ENCODE data around the gene HDAC4.
A peak's percentile ranks its signal among the peaks of the same experiment; 100 is the strongest.
"Not testable (repeated sequence)": the region's sequence is repeated elsewhere in the genome, so short reads cannot be mapped to it uniquely, and the experiment has no call there.

HDAC4 gene

DNA sequence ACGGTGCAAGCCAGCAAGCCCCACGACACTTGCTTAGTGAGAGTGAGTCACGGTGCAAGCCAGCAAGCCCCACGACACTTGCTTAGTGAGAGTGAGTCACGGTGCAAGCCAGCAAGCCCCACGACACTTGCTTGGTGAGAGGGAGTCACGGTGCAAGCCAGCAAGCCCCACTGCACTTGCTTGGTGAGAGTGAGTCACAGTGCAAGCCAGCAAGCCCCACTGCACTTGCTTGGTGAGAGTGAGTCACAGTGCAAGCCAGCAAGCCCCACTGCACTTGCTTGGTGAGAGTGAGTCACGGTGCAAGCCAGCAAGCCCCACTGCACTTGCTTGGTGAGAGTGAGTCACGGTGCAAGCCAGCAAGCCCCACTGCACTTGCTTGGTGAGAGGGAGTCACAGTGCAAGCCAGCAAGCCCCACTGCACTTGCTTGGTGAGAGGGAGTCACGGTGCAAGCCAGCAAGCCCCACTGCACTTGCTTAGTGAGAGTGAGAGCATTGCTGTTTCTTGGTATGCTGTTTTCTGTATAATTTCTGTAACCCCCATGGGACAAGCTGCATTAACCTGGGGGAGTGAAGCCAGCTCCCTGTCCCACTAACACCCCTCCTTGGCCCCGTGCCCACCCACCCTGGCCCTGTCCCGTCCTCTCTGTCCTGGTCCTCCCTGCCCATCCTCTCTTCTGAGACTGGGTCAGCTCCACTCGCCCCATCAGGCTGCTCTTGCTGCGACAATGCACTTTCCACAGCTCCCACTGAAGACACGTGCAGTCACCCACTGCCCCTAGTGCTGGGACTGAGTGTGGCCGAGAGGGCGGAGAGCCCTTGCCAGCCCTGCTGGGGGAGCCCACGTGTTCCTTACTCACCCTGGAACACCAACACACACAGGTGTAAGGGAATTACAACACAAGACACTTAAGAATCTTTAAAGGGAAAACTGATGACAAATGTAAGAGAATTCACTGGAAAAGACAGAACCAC, 331.2 kb downstream of the HDAC4 start:
- not testable (repeated sequence) for DNase-seq

DNA sequence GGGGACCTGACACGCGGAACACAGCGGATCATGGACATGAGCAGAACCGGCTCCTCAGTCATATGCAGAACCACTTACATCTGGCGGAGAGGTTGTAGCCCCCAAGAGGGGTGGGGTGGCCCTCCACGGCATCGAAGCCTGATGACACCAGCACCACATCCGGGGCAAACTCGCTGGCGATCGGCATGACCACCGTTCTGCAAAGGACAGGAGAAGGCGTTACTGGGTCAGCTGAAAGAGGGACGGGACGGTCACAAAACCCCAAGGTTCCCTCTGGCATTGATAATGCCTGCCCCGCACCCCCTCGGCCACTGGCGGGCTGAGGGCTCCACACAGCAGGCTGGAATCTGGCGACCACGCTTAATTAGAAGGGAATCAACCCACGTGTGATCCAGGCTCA, 332.4 kb downstream of the HDAC4 start:
- no peak for DNase-seq

DNA sequence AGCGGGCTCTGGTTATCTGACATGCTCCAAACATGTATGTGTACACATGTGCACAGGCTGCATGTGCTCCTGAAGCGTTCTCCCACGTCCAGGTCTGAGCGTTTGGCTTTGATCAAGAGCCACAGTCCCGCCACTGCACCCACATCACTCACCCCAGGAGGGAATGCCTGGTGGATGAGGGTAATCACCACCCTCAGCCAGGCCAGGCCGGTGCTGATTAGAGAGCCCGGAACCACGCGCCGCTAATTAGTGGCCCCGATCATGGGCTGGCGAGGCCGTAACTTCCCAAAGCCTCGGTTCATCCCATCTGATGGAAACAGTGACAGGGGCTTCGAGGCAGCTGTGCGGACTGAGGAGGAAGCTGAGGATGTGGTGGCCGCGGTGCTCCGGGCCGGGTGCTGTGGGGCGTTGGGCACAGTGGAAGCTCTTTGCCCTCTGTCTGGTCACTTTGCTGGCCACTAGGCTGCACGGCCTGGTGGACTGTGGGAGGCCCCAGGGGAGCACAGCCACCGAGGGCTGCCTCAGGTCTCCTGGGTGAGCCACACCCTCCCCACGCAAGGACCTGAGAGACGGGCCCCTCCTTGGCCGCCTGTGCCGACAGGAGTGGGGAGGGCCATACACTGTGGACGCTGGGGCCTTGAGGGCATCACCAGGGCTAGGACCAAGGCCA, 333.5 kb downstream of the HDAC4 start:
- no peak for DNase-seq

DNA sequence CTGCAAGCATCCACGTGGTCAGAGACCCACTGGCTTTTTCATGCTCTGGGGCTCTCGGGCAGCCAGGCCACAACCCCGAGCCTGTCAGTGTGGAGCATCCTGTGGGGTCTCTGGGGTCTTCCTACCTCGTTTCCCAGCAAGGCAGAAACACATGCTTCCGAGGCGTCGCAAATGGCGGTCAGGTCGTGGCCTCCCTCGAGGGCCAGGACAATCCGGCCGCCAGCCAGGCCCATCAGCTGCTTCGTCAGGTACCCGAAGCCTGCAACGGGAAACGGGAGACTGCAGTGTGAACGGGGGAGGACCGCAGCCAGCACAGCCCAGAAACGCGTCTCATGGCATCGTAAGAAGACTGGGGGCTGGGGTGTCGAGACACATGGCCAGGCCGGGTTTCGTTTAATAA, 334.2 kb downstream of the HDAC4 start:
- no peak for DNase-seq

DNA sequence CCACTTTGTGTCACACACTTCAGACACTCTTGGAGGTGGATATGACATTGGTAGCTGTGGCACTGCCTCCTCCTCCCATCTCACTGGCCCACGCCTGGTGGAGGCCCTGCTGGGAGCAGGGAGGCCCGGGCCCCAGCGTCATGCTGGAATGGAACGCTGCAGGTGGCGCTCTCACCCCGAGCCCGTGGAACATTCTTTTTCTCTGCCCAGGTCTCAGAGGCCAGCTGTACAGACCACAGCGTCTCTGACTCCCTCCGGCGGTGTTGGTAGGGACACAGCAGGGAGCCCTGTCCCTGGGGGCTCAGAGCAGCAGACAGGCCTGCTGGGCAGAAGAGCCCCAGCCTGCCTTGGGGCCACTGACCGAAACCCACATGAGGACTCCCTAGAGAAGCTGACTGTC, 334.9 kb downstream of the HDAC4 start:
- no peak for DNase-seq

DNA sequence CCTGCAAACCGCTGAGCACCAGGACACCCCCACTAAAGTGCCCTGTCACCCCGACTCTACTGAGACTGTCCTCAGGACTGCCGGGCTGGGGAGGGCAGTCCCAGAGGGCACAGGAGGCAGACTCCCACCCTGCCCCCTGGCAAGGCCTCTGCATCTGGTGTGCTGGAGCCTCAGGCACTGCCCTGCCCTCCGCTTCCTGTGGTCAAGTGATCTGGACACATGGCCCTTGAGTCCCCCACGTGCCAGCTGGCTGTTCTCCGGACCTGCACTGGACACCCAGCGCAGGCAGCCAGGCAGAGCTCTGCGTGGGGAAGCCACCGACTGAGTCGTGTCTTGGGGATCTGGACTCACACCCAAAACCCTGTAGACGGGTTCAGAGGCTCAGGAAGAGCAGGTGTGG, 335.3 kb downstream of the HDAC4 start:
- DNase-seq: no peak

DNA sequence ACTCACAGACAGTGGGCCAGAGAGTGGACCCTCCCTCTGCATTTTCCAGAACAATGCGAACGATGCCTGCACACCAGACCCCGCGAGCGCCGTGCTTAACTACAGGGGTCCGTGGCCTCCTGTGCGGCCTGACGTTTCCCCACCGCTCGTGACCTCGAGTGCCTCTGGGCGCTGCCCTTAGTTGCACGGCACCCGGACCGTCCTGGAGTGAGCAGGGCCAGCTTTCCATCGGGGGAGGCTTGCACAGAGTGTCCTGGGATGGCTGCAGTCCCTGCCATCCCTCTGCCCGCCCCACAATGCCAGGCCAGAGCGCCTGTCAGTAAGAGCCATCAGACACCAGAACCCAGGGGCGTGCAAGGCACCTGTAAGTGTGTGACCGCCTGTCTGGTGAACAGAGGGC, 335.9 kb downstream of the HDAC4 start:
- DNase-seq: no peak

DNA sequence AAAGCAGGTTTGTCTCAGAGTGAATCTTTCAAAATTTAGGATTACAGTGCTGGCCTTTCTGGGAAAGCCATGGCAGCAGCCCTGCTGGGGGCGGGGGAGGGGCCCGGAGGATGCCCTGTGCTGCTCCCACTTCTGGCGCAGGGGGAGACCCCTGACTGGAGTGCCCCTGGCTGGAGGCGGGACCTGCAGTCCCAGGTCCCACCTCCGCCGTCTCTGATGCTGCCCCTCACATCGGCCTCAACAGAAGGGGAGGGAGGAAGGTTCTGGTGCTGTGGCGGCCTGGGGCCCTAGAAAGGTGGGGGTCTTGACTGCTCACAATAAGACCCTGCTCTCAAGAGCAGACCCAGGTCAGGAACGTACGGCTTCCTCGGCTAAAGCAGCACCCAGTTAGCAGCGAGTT, 336.6 kb downstream of the HDAC4 start:
- DNase-seq: no peak

DNA sequence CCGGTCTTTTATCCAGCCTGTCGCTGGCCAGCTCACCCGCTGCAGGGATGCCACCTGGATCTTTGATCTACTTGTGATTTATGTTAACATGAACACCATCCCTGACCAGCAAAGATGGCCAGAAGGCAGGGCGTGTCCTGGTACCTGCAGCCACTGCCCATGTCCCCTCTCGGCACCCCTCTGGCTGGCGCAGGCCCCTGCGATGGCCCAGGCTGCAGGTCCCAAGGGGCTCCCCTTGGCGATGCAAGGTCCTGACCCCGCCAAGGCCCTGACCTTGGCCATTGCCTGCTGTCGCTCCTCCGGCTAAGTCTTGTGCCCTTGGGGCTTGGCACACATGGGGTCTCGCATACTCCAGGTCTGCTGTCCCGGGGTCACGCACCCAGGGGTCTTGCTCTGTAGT, 338.1 kb downstream of the HDAC4 start:
- DNase-seq: no peak

DNA sequence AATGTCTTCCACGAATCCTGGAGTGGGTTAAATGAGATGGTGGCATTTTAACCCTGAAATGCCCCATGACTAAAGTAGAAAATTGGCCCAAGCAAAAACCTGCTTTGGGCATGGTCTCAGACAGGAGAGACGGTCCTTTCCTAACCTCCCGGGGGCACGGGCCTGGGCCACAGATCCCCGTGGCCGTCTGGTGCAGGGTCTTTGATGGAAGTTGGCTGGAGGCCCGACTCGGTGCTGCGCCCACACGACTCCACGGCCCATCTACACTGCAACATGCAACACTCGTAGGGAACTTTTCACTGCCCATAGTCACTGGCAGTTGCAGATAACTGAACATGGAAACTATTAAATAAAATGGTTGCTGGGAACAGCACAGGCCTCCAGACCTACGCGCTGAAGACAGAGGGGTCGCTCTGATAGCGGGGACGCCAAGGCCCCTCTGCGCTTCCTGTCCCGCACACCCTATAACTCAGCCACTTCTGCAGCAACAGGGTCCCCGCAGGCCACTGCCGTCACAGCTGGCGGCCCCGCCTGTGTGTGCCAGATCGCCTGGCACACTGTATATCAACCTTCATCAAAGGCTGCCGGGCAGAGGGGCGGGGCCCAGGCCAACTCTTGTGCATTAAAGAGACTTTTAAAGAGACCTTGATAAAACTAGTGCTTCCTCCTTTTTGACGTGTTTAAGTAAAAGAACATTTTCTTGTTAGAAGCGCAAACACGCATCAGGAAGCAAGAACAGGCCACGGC, 338.8 kb downstream of the HDAC4 start:
- DNase-seq: no peak

DNA sequence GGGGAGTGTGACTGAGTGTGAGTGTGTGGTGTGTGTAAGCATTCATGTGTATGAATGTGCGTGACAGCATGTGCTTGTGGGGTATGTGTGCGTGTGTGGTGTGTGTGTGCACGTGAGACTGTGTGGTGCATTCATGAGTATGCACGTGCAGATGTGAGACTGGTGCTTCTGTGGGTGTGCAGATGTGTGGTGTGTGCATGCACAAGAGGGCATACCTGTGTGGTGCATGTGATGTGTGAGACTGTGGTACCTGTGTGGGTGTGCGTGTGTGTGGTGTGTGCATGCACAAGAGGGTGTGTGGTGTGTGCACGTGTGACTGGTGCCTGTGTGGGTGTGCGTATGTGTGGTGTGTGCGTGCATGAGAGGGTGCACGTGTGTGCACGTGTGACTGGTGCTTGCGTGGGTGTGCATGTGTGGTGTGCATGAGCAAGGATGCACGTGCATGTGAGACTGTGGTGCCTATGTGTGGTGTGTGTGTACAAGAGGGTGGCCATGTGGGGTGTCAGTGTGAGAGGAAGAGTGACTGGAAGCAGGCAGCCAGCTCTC, 339.6 kb downstream of the HDAC4 start:
- no peak for DNase-seq

DNA sequence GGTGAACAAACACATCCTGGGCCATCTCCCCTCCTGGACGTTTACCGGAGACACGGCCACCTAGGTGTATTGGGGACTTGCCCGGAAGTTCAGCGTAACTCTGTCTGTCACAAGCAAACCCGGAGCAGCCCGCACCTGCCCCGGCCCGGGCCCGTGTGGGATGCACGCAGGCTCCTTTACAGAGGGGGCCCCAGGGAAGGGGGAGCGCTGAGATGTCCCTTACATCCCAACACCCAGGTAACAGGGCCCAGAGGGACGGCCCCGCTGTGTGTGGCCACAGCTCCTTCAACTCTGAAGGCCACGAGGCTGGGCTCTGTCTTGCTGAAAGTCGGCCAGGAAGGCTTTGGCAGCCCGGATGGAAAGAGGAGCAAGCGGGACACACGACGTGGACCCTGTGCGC, 340.1 kb downstream of the HDAC4 start:
- no peak for DNase-seq

DNA sequence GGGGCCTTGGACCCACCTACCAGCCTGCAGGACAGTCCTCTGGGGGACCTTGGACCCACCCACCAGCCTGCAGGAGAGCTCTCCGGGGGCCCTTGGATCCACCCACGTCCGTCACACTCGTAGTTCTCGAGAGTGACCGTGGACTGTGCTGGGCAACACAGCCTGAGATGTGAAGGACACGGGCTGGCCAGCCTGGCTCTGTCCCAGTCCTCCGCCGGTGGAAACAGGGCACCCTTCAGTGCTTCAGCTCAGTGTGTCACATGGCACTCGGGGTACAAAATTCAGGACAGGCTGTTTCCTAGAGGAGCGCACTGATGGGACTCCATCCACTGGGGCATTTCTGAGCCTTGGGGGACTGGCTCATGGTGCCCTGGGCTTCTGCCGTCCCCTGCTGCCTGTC, 341.0 kb downstream of the HDAC4 start:
- no peak for DNase-seq

DNA sequence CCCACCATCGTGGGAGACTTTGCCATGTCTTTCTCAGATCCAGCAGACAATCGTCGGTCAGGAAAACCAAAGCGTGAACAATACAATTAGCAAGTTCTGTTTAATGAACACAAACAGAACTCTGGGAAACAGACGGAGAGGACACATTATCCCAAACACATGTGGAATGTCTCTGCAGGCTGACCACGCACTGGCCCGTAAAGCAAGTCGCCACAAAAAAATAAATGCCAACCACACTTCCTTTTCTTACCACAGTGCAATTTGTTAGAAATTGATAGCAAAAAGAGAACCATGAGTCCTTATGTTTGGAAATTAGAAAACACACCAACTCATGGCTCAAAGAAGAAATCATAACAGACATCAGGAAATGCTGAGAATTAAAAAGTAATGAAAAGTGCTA, 342.1 kb downstream of the HDAC4 start:
- DNase-seq: no peak

DNA sequence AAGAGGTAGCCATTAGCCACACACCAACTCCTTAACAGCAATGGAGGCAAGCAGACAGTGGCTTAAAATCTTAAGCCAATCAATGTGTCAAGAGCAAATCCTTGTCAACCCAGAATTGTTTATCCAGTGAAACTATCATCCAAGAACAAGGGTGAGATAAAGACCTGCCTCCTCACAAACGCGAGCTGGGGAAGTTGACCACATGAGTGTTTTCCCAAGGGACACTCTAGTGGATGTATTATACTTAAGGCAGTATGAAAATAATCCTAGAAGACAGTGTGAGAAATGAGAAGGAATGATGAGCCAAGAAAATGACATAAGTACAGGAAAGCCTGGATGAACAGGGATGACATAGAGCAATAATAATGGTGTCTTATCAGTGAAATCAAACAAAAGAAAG, 343.3 kb downstream of the HDAC4 start:
- DNase-seq: no peak

DNA sequence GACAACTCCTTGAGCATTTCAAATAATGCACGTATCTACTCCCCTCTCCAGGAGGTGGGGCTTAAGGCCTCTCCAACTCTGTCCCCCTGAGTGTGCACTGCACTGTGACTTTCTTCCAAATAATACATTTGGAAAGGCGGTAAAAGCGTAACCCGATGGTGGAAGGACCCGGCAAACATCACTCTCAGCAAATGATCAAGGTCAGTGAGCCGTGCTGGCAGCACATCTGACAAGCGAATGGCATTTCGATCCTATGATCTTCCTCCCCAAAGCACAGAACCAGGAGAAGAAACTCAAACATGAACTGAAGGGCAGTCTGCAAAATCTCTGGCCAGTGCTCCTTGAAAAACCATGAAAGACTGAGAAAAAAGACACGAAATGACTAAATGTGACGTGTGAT, 344.2 kb downstream of the HDAC4 start:
- no peak for DNase-seq

DNA sequence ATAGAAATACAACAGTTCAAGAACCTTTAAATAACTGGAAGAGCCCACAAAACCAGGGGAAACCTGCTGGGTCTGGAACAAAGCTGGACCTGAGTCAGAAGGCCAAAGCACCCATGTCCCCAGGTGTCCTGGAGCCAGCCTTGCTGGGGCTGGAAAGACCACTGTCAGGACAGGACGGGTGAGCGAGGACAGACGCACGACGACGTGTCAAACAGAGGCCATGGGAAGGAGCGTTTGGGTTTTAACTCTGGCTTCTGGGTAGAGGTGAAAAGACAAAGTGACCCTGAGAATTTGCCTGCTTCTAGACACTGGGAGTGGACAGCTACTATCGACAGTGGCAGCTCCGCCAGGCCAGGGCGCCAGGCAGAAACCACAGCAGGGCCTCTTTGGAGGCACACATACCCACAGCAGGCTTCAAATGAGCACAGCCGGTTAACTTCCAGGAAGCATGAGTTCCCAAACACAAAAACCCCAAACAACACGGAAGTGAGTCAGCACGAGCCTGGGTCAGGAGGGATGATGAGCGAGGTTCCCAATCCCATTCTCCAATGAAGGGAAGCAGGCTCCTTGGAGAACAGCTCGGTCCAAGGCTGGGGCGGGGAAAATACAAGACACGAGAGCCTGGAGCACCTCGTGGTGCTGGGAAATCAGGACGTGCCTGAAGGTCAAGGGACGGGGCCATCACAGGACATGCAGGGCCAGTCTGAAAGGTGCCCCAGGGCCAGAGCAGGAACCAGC, 344.9 kb downstream of the HDAC4 start:
- peak; percentile 9 for DNase-seq

DNA sequence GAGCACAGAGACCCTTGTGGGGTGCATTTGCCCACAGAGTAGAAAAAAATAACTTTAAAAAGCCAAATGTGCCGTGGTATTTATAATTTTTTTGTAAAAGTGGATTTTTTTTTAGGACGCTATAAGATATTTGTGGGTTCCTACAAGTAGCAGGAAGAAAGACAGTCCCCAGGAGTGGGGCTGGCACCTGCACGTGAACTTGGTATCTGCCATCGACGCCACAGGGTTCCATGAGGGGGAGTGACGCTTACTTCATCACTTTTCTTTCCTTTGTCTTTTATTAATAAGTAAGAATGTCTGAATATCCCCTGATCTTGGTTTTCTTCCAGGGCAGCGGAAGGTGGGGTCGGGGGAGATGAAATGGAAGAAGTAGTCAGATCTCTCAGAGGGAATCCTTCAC, 345.9 kb downstream of the HDAC4 start:
- no peak for DNase-seq

DNA sequence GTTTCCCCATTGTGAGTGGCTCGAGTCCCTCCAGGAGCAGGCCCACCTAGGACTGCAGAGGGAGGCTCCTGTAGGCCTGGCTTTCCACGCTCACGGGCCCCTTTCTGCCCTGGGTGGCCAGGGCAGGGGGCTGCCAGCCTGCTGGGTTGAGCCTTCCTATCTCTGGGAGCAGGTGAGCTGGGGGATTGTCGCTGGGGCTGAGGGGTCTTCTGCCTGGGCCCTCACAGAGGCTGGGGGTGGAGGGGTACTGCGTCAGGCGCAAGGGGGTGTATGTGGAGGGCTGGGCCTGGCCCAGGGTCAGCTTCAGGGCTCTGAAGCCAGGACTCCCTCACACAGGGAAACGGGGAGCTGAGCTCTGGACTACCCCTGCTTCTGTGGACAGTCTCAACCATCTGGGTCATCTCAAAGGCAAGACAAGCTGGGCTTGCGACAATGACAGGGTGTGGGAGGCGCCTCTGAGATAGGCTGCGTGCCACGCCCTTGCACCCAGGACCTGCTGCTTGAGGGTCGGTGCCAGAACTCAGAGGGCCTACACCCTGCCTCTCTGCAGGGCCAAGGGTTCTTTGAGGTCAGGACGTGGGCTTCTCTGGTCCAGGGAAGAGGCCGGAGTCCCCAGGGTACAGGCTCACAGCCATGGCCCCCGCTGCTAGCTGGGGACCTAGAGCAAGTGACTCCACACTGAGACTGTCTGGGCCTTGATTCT, 346.9 kb downstream of the HDAC4 start:
- DNase-seq: no peak

DNA sequence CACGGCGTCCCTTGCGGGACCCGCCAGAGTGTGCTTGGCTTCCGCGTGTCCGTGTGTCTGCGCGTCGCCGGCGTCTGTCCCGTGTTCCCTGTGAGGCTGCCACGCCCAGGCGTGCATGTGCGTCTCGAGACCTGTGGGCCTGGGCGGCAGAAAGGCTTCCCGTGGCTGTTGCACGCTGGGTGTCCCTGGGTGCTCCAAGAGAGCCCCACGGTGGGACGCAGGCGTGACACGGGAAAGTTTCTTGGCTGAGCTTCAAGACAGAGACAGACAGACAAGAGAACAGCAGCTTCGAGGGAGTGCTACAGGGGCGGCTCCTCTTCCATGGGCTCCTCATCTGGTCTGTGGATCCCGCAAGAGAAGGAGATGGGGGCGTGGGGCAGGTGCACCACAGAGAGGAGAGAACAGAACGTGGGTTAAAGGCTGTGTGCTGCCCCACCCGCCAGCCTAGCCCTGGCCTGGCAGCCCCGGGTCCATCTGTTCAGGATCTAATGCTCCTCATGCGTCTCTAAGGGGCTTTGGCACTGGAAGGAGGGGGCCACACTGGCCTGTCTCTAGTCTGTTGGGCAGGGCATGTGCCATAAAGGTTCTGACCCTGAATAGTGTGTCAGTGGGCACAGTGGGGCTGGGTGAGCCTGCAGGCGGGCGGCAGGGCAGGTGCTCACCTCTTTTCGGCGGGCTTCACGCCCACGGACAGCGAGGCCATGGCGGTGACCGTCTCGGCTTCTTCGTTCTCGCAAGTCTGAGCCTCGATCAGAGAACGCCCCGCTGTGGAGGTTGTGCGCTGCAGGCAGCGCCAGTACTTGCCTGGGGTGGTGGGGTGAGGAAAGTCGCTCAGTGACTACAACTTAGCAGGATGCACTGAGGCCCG, 347.8 kb downstream of the HDAC4 start:
- no peak for DNase-seq

DNA sequence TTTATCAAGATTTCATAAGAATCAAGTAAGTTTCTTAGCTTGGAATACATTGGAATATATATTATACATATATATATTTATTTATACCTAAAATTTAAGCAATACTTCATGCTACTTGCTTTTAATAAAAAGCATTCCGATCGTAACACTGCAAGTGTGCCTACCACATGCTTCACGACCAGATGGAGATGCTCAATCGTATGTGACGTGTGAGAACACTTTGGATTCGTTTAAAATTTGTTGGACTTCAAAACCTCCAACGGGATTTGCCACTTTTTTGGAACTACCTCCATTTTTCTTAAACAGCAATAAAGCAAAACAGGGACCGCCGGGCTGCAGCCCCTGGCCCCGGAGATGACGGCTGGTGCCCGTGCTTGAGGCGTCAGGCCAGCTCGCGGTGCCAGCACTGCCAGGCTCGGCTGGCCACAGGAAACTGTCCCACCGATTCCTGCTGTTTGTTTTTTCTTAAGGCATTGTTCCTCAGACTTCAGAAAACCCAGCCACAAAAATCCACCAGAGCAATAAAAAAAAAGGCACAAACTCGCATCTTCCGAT, 348.9 kb downstream of the HDAC4 start:
- DNase-seq: no peak
